ENCODE measurements around the gene DNAH10.

- TF ChIP-seq, protein P1, sequence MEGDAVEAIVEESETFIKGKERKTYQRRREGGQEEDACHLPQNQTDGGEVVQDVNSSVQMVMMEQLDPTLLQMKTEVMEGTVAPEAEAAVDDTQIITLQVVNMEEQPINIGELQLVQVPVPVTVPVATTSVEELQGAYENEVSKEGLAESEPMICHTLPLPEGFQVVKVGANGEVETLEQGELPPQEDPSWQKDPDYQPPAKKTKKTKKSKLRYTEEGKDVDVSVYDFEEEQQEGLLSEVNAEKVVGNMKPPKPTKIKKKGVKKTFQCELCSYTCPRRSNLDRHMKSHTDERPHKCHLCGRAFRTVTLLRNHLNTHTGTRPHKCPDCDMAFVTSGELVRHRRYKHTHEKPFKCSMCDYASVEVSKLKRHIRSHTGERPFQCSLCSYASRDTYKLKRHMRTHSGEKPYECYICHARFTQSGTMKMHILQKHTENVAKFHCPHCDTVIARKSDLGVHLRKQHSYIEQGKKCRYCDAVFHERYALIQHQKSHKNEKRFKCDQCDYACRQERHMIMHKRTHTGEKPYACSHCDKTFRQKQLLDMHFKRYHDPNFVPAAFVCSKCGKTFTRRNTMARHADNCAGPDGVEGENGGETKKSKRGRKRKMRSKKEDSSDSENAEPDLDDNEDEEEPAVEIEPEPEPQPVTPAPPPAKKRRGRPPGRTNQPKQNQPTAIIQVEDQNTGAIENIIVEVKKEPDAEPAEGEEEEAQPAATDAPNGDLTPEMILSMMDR (IDR thresholded peaks at IDR 0.05; ENCODE audit: insufficient read depth, low read length, poor library complexity, severe bottlenecking) = no peak
- TF ChIP-seq EZH2phosphoT487 (conservative IDR thresholded peaks at IDR 0.05; ENCODE audit: low read length) = no peak
Observed at GRCh38 chr12:123853396-123854070, 91.4 kb downstream of the DNAH10 start.

Measured in SU-DHL-6 (cell line).